GM19467 (cell line): ENCODE results near the gene RIPK1.
"Not testable (repeated sequence)": the region's sequence is repeated elsewhere in the genome, so short reads cannot be mapped to it uniquely, and the experiment has no call there.

Experiments
- ATAC-seq: cut with Tn5 transposase; IDR thresholded peaks from one replicate; pipeline ENCODE4 v1.9.1; 2021; ENCODE audit warnings: mild to moderate bottlenecking, moderate library complexity; ENCODE audit not compliant: unreplicated experiment

The RIPK1 gene

DNA sequence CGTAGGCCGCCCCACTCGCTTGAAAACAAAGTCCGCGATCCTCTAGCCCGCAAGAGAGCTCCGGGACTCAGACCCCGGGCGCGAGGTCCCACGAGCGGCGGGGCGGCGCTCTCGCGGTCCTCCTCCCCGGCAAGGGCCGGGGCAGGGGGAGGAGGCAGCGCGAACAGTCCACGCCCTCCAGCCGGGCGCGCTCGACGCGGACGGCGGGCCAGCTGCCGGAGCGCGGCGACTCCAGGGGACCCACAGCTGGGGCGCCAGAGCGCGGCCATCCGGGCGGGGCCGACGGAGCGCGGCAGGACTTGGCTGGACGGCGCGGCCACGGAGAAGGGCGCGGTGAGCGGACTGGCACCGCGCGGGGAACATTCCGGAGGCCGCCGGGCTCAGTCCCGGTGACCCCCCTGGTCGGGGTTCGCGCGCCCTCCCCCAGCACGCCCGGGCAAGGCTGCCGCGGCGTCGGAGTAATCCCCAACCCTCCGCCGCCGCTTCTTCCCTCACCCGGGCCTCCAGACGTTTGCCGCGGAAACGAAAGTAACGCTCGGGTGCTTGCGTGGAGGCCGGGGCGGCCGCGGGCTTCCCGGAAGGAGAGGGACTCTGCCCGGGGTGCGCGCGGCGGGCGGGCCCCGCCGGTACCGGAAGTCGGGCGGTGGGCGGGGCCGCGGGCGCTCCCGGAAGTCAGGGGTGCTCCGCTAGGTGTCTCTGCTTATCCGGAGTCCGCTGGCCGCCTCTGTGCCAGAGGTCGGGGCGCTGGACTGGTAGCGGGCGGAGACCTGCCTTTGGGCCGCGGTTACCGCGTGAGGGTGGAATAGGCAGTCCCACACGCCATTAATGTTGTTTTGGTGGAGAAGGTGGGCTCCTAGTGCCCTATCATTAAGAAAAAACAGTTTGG lies at the start of gene RIPK1:
Gene RIPK1, plus strand, starts transcription at position 166 of the 886 bp plus-strand sequence. CDS start 8,330 bp downstream, outside the sequence.
- ATAC-seq, result peak; percentile 81

DNA sequence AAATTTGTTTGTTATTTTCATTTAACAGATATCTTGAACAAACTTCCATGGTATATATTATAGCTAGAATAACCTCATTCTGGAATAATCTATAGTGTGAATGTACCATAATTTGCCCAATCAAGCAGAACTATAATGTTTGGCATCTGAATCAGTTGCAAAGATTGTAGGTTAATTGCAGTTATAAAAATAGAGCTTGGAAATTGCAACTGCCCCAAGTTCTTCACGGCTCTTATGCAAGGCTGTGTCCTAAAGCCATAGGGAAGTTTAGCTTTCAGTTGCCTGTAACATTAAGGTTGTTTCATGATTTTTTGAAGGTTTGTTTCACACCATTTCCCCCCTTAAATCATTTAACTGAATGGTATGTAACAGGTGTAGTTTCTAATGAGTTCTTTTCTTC lies 49.2 kb upstream of the RIPK1 start:
- no peak for ATAC-seq

- no peak for ATAC-seq
These were observed 48.5 kb upstream of the RIPK1 start for GRCh38 chr6:3019749-3020320.

GRCh38 chr6:3020976-3021598 lies 47.2 kb upstream of the RIPK1 start:
- not testable (repeated sequence) for ATAC-seq

GRCh38 chr6:3022765-3023662 lies 45.3 kb upstream of the RIPK1 start:
- no peak for ATAC-seq

GRCh38 chr6:3023663-3024483 lies 44.4 kb upstream of the RIPK1 start:
- ATAC-seq, result peak; percentile 76

DNA sequence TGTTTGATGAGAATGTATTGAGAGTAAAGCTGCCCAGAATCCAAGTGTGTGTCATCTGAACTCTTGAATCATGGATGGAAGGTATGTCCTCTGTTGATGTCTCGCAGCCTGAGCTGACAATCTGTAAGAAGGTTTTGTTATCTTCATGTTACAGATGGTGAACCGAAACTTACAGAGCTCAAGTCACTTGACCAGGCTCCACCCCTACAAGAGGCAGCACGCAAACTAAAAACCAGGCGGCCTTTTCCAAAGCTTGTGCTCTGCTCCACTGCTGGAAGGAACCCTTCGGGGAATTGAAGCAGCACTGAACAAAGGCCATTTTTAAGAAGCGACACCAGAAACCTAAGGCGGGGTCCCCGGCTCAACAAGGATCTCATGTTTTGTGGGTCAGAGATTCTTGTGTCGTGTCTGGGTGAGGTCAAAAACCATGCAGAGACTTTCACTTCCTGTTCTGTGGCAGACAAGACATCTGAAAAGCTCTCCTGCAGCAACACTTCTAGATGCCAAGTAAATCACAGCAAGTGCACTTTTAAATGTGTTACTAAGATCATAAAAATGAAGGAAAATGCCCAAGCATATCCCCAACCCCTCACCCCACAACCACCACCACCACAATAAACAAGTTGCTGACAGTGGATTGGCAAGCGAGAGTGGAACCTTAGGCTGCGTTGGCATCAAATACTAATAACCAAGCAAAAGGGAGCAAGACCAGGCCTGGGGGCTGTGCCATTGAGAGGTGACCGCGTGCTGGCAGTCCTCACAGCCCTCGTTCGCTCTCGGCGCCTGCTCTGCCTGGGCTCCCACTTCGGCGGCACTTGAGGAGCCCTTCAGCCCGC lies 41.3 kb upstream of the RIPK1 start:
- peak; percentile 68 for ATAC-seq

GRCh38 chr6:3028156-3028555 lies 40.1 kb upstream of the RIPK1 start:
- not testable (repeated sequence) for ATAC-seq

DNA sequence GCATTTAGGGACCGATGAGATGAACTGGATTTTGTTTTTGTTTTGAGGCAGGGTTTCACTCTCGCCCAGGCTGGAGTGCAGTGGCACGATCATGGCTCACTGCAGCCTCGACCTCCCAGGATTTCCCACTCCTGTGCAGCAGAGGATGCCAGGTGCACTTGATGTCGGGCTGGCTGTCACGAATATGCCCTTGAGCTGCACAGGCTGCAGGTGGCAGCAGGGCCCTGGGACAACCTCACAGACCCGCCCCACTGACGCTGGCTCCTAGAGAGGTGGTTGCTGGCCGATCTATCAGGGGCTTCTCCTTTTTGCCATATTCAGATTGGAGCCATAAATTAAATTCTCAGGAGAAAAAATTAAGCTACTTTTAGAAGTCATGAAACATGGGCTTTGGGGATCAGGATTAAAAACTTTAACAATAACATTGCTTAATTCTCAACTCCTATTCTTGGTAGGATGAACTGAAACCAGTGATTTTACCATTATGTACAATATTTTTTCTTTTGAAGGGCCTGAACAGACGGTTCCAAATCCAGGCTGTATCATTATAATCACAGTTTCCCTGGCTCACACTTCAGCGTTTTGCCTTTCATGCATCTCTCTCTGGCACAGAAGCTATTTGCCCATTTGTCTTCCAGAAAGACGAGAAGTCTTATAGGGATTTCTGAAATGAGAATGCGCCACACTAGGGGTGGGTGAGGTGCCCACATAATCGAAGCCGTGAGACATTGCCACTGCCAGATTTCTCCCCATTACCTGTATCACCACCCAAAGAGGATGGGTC lies 36.2 kb upstream of the RIPK1 start:
- no peak for ATAC-seq

DNA sequence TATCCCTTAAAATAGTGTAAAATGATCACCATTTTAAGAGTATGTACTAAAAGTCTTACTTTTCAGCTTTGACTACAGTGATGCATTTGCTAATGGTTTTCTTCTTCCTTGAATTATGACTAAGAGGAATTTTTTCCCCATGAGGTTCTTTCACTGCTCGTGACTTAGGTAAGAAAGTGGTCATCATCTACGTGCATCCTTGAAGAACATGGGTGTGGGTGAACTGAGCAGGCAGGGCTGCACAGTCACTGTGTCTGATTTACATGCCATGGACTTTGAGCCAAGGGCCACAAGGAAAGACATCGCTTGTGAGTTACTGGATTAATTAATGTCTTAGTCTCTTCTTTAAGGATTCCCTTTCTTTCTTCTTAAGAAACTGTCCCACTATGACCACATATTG lies 35.3 kb upstream of the RIPK1 start:
- ATAC-seq, result no peak

DNA sequence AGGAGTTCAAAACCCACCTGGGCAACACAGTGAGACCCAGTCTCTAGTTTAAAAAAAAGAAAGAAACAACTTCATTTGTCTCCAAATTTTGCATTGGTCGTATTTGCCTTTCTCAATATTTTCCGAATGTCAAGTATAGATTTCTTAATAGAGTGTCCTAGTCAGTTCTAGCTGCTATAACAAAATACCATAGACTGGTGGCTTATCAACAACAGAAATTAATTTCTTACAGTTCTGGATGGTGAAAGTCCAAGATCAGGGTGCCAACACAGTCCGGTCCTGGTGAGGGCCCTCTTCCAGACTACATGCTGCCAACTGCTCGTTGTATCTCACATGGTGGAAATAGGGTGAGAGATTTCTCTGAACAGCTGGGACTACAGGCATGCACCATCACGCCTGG lies 34.6 kb upstream of the RIPK1 start:
- no peak for ATAC-seq

DNA sequence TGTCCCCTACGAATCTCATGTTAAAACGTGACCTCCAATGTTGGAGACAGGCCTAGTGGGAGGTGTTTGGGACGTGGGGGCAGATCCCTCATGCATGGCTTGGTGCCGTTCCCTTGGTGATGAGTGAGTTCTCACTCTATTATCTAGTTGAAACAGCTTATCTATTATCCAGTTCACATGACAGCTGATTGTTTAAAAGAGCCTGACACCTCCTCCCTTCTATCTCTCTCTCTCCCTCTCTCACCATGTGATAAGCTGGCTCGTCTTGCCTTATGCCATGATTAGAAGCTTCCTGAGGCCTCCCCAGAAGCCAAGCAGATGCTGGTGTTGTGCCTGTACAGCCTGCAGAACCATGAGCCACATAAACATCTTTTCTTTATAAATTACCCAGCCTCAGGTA lies 32.9 kb upstream of the RIPK1 start:
- ATAC-seq, result no peak

- no peak for ATAC-seq
These were observed 31.2 kb upstream of the RIPK1 start for GRCh38 chr6:3036861-3037637.

DNA sequence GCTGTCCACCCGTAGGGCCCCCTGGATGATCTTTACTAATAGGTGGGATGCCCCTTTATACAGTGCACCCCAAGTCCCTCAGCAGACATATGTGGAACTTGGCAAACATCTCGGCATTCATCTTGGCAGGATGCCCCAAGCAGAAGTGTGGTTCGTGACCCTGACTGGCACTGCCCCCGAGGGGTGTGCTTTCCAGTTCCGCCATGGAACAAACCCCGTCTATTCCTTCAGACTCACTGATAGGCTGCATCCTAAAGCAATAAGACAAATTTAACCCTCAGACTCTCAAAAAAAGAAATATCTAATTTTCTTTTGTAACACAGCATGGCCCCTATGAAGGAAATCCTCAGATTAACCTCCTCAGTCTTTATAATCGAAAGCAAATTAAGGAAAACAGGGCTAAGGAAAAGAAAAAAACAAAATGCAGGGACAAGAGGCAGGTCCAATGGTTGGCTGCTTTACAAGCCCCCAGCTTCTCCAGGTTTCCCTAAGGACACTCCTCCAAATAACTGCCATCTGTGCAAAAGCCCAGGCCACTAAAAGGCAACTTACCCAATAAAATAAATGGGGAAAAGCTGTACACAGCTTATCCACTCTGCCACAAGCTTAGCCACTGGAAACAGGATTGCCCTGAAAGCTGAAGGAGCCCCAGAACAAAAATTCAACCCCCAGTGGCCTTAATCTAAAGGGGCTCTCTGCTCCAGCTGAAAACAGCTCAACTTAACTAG lies 30.5 kb upstream of the RIPK1 start:
- ATAC-seq, result no peak

DNA sequence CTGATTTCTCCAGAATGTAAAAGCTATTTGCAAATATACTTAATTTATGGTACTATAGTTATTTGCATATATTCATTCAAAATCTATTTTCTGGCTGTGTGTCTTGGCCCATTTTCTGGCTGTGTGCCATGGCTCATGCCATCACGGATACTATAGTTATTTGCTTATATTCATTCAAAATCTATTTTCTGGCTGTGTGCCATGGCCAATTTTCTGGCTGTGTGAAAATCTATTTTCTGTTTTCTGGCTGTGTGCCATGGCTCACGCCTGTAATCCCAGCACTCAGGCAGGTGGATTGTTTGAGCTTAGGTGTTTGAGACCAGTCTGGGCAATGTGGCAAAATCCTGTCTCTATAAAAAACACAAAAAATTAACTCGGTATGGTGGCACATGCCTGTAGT lies 28.9 kb upstream of the RIPK1 start:
- no peak for ATAC-seq

DNA sequence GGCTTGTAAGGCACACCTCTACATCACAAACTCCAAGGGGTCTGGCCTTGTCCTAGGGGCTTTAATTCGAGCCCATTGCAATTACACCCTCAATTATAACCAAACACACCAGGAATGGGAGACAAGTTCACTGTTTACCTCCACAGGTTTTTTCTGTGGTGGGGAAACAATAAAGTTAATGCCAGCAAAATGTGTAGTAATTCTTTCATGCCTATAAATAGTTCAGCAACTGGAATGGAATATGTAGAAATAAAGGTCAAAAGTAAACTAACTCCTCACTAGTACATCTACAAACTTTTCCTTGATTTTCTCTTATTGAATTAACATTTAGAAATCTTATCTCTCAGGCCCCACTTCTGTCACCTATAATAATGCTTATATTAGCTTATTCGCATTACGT lies 27.1 kb upstream of the RIPK1 start:
- ATAC-seq, result no peak

DNA sequence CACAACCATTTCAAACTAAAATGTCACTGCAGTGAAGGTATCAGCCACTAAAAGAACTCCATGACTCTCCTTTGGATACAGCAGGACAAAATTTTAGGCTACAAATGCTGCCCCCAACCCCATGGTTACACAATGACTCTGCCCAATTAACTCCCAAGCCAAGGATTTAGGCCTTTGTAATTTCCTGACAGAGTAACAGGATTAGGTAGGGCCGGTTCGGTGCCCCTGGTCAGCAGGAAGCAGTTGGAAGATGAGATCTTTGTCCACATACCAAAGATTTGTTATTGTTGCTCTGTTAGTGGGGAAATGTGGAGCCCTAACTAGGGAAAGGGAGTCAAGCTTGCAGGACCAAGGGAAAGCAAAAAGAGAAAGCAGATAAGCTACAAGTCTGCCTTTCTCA lies 26.7 kb upstream of the RIPK1 start:
- ATAC-seq, result no peak
